Mesenteric fat pad (tissue), 1 donor: ENCODE data around the gene SNF8. TPM values are rescaled to one million over a fixed set of nuclear protein-coding genes. Genes with fewer than 3 reads are reported as not detected.
"Not testable (repeated sequence)": the region's sequence is repeated elsewhere in the genome, so short reads cannot be mapped to it uniquely, and the experiment has no call there.

Experiments
- DNase-seq: peaks from one replicate; pipeline ENCODE4 v3.0.0-alpha.2; 2020; ENCODE audit warnings: low spot score
- long read RNA-seq: library from polyadenylated mRNA; unstranded; transcript quantifications from one replicate; pipeline ENCODE4 v2.0.0, GENCODE V29; 2020
- total RNA-seq: library from RNA; stranded (reverse); fragmentation: NEBNext Ultra II Directional; extraction: Animal tissue kit (Norgen Biotek cat#: 25700); gene quantifications from one replicate; pipeline ENCODE4 v1.2.1, GENCODE V29; 2021
- donor health status: DM: yes; HTN: yes; CAD: no.

The SNF8 gene, protein sequence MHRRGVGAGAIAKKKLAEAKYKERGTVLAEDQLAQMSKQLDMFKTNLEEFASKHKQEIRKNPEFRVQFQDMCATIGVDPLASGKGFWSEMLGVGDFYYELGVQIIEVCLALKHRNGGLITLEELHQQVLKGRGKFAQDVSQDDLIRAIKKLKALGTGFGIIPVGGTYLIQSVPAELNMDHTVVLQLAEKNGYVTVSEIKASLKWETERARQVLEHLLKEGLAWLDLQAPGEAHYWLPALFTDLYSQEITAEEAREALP
- 104 TPM for total RNA-seq
- long read RNA-seq, transcript SNF8-202 (8 exons, 2,319 nt): major isoform, 8 of 15 reads
- long read RNA-seq, partial matches to known transcripts: 2 of 15 reads
- long read RNA-seq, other reads (novel, unspliced or antisense): 3 of 15 reads

DNA sequence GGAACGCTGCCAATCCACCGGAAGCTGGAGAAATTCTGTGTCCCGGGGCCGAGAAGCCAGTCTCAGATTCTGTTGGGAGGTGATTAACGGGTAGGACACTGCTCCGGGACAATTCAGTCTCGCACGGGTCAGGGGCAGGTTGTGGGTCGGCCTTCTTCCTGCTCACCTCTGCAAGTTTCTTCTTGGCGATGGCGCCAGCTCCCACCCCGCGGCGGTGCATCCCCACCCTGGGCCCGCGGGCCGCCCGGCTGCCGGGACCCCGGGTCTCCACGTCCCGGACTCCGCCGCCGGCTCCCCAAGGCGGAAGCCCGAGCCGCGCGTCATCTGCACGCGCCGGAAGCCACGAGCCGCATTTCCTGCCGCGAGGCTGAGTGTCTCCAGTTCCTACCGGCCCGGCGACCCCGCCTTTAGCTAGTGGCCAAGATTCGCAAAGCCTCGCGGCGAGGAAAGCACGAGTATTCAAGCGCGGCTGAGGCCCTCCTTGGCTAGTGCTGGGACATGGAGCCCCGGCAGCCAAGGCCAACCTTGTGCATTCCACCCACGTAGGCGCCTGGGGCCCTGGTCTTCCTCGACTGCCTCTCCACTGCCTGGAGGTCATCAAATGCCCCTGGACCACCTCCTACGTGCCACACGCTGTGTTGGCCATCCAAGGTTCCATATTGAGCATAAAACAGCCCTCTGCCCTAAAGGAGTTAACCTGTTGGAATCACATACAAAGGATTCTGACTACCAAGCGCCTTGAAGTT is at the start of gene SNF8:
Gene SNF8, minus strand, starts transcription at position 328 of the 746 bp plus-strand sequence. Its CDS starts 108 bp downstream, at position 220.
- peak; percentile 98 for DNase-seq

DNA sequence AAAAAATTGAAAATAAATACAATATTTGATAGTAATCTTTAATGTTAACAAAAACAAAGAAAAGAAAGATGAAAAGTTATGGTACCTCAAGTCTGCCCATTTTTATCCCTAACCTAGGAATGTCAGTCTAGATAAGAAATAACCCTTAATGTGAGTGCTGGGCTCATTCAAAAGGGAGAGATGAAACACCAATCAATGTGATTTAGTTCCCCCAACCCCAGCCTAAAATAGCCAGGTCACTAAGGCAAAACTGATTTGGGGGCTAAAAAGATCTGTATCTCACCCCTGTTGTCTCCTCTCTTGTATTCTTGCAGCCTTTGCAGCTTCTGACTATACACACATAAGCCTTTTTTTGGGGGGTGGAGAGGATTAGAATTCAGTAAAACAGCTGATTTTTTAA is 49.3 kb upstream of the SNF8 start:
- no peak for DNase-seq

DNA sequence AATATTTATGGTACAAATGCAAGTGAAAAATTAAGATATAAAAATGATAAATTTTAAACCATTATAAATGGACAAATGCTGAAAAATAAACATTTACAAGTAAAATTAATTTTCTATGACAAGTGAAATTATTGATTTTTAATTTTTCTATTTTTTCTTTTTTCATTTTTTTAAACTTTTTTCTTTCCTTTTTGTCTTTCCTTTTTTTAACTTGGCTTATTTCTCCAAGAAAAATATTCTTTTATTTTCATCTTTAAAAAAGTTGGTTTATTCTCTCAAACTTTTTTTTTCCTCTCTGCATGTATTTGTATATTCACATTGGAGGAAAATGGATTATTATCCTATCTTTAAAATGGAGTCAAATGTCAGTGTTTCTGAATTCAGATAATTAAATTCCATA is 48.7 kb upstream of the SNF8 start:
- no peak for DNase-seq

DNA sequence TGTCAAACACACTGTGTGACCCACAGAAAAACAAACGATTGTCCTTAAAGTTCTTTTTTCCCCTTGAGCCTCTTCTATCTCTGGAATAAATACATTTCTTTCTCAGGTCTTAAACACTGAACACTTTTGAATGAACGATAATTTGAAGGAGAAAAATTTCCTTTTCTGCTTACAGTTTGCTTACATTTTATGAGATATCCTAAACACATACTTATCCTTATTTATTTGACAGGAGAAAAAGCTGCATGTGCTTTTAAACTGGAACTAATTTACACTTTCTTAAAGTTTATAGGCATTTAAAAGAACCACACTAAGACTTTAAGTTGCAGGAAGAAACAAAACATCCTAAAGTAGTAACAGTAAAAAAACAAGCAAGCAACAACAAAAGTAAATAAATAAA is 47.8 kb upstream of the SNF8 start:
- DNase-seq: no peak

DNA sequence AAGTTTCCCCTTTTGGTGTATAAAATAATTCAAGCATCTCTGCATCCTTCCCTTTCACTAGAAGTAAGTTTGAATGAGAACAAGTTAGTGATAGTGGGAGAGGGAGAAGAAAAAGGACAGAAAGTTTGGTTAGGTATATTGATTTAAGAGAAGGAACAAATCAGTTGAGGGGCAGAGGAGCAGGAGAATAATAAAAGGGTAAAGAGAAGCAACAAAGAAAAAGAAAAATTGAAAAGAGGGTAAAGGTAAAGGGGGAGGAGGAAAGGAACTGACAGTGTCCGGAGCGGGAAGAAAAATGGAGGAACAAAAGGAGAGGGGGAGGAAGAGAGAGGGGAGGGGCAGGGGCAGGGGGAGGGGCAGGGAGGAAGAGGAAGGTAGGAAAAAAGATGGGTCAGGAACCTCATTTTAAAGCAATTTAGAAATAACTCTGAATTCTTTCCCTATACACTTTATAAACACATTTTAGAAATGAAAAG is 46.3 kb upstream of the SNF8 start:
- no peak for DNase-seq

DNA sequence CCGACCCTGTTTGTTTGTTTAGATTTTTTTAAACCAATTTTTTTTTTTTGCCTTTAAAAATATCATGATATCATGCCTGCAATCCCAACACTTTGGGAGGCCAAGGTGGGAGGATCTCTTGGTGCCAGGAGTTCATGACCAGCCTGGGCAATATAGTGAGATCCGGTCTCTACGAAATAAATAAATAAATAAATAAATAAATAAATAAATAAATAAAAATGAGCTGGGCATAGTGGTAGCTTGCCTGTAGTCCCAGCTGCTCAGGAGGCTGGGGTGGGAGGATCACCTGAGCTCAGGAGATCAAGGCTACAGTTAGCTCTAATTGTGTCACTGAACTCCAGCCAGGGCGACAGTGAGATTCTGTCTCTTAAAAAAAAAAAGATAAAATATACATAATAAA is 44.5 kb upstream of the SNF8 start:
- DNase-seq: peak; percentile 14

DNA sequence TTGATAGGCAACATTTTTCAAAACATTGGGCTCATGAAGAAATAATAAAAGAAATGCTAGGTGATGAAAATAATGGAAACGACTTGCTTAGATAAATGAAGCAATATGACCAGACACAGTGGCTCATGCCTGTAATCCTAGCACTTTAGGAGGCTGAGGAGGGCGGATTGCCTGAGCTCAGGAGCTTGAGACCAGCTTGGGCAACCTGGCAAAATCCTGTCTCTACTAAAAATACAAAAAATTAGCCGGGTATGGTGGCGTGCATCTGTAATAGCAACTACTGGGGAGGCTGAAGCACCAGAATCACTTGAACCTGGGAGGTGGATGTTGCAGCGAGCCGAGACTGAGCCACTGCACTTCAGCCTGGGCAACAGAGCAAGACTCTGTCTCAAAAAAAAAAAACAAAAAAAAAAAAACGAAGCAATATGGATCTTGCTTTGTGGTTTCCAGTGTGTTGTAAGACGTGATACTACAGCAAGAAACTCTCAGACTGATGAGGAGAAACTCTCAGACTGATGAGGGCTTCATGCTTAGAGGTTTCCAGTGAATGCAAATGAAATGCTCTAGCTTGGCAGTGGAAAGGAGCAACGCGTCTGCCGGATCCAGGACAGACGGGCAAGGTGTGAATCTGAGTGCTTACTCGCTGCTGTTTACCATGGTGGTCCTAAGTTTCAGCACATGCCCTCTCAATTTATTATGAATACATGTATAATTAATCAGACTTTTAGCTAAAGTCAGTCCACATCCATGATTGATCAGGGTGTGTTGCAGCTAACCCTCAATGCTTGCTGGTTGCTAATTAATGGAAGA is 41.0 kb upstream of the SNF8 start:
- peak; percentile 47 for DNase-seq

DNA sequence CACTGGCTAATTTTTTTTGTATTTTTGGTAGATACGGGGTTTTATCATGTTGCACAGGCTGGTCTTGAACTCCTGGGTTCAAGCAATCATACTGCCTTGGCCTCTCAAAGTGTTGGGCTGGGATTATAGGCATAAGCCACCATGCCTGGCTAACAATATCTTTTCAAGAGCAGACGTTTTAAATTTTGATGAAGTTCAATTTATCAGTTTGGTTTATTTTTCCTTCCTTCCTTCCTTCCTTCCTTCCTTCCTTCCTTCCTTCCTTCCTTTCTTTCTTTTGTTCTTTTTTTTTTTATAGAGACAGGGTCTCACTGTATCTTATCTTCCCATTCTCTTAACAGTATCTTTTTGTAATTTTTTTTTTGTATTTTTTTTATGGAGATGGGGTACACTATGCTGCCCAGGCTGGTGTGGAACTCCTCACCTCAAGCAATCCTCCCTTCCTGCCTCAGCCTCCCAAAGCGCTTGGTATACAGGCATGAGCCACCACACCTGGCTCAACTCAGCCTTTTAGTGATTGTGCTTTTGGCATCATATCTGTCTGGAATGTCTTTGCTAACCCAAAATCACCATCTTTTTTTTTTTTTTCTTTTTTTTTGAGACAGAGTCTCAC is 37.4 kb upstream of the SNF8 start:
- DNase-seq: peak; percentile 14

DNA sequence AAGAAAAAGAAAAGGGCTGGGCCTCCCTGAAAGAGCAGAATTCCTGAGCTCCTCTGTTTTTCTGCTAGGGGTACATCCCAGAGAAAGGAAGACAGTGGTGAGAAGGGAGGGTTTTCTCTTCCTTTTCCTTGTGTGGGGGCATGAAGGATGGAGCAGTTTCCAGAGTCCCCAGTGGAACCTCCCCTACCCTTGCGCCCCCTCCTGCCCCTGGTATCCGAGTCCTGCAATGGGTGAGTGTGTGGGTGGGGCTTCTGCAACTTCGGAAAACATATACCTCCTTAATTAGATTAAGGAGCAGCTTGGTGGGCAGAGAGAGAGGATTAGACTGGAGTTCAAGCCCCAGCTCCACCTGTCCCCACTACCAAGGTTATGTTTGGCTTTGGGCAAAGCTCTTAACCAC is 29.2 kb upstream of the SNF8 start:
- DNase-seq: no peak

DNA sequence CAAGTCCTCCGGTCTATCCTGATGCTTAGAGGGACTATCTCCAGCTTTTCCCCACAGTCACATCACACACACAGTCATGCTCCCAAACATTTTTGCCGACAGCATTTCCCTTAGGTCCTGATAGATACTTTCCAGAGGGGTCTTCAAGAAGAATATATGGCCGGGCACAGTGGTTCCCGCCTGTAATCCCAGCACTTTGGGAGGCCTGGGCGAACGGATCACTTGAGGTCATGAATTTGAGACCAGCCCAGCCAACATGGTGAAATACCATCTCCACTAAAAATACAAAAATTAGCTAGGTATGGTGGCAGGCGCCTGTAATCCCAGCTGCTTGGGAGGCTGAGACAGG is 28.1 kb upstream of the SNF8 start:
- DNase-seq: no peak

DNA sequence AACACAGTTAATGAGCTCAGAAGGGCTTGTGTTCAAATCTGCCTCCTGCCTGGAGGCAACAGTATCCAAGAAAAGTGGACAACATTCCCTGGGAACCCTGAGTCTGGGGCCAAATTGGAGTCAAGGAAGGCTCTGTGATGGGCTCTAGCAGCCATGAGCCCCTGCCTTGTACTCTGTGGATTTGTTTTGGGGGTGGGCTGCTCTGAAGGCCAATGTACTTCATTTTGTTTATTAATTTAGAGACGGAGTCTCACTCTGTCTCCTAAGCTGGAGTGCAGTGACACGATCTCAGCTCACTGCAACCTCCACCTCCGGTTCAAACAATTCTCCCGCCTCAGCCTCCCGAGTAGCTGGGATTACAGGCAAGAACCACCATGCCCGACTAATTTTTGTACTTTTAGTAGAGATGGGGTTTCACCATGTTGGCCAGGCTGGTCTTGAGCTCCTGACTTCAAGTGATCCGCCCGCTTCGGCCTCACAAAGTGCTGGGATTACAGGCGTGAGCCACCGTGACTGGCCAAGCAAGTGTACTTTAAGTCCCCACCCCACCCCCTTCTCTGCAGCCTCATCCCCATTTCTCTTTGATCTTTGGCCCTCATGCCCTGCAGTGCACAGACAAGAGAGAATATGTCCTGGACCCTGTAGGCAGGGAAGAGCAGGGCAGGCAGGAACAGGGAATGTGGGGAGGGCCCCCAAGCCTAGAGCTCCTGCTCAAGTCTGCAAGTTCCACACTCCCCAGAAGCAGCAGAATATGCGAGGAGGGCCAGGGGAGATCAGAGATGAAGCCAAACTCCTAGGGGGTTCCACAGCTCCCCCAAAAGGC is 26.4 kb upstream of the SNF8 start:
- no peak for DNase-seq

DNA sequence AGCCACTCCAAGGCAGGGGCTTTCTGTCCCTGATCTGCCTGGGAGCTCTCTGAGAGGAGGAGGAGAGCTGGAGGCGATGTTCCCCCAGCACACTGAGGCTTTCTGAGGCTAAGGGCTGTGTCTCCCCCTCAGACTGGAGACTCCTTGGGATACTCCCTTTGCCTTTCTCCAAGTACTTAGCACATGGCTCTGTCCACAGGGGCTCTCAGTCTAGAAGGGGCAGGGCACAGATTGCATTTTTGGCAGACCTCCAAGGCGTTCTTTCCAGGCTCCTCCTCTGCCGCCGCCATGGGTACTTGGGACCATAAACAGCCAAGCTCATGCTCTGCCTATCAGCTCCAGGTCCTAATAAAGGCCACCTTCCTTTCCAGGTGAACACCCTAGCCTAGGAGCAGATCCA is 25.6 kb upstream of the SNF8 start:
- no peak for DNase-seq

DNA sequence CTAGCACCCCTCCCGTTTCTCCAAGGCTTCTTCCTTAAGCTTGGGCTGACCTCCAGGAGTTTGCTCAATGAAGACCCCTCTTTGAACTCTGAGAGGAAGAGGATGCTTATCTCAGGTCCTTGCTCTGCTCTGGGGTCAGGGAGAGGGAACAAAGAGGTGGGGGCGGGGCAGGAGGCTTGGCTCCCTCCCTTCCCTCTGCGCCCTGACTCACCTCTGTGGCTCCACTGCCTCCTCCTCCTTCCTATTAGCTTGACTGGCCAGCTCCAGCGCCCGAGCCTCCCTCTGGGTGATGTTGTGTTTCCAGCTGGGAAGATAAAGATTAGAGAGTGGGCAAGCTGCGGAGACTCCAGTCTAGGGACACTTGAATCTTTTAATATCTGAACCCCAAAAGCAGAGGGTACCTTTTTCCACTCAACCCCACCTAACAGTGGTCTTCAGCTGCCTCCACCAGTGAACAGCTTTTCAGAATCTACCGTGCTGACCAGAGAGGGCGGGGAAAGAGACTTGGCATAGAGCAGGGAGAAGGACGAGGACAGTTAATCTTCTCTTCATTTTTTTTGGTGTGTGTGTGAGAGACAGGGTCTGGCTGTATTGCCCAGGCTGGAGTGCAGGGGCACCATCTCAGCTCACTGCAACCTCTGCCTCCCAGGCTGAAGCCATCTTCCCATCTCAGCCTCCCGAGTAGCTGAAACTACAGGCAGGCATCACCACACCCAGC is 17.0 kb upstream of the SNF8 start:
- DNase-seq: no peak

DNA sequence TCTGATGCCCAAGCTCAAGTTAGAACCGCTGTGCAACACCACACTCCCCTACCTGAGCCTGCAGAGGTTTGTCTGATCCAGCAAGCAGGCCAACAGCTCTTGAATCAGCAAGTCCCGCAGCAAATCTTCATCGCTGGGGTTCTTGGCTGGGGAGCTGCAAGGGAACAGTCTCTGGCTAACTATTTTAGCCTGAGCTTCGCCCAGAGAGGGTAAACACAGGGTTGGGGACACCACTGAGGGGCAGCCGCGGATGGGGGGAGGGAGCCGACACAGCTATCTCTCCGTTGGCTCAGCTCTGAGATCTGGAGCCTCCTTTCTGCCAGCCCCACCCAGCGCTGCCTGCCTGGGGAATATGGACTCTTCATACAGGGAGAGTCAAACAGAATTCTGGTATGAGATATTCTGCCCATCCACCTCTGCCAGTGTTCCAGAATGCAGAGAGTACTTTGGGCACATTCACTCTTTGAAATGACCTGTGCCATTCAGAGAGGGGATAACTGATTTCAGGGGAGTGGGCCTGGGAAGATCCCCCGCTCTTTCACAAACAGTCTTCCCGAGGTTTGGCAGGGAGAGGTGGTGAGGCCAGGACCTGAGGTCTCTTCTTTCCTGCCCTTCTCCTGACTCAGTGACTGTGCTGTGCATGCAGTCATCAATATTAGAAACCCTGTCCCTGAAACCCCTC is 16.3 kb upstream of the SNF8 start:
- no peak for DNase-seq

DNA sequence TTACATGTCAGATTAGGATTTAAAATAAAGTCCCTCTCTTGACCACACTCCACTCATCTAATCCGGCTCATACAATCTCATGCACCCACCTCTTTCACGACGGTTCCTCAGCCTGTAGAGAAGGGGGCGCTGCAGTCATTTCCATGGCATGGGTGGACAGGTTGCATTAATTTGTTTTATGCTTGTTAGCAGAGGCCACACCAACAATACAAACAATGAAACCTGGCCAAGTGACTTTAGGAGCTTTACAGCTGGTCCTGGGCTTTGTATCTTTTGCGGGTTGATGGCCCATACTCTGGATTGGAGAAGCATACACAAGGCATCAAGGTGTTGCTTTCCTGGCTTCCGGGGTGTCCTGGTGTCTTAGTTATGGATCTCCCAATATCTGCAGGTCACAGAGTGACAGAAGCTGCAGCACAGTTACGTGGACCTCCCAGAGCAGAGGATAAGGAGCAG is 9.7 kb upstream of the SNF8 start:
- DNase-seq: no peak

DNA sequence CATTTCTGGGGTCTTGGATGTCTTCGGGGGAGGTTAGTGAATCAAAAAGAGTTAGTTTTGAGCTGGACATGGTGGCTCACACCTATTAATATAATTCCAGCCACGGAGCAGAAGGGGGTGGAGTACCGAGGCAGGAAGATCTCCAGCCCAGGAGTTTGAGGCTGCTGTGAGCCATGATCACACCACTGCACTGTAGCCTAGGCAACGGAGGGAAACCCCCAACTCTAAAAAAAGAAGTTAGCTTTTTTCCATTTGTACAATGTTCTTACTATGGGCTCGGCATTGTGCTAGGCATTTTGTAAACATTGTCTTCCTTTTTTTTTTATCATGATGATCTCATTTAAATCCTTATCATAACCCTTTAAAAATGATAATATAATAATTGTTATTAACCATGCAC is 8.3 kb upstream of the SNF8 start:
- no peak for DNase-seq

DNA sequence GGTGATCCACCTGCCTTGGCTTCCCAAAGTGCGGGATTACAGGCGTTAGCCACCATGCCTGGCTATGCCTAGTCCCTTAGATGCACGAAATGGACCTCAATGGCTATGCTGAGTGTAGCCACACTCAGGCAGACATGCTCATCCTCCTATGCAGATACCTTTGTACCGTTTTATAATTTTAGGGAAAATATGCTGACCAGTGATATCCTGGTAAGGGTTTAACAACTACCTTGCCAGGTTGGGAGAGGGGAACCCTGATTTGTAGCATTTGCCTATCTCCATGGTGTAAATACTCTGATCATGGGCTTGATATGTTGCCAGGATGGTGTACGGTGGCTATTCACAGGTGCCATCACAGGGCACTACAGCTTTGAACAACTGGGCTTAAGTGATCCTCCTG is 6.9 kb upstream of the SNF8 start:
- DNase-seq: no peak

DNA sequence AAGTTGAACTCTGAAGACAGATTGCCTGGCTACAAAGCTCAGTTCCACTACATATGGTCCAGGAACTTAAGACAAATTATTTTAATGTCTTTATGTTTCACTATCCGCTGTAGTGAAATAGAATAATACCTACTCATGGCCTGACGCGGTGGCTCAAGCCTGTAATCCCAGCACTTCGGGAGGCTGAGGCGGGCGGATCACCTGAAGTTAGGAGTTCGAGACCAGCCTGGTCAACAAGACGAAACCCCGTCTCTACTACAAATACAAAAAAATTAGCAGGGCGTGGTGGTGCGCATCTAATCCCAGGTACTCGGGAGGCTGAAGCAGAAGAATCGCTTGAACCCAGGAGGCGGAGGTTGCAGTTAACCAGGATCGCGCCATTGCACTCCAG is 614 bp upstream of the SNF8 start:
- DNase-seq: not testable (repeated sequence)

DNA sequence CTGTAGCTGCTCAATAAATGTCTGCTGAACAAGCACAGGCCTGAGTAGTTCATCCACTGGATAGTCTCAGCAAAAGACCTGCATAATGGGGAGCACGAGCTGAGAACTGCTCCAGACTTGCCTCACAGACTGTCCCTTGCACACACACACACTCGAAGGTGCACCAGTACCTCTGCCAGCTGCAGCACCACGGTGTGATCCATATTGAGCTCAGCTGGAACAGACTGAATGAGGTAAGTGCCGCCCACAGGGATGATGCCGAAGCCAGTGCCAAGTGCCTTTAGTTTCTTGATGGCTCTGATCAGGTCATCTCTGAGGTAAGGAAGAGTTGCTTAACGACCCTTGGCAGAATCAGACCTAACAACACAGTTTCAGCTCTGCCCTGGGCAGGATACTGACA is 11.6 kb downstream of the SNF8 start:
- DNase-seq: no peak
